Calu3 (cell line): ENCODE data around the gene ZNF618. TPM values are rescaled to one million over a fixed set of nuclear protein-coding genes. Genes with fewer than 3 reads are reported as not detected.

Experiments
- BruUV-seq: library from RNA; stranded (reverse); fragments of 400-500 nt; replicated peaks from 2 replicates; lab custom pipeline; 2021; lab: Mats Ljungman, UMichigan
- CTCF ChIA-PET: fragments of 300-600 bp; sonication (Branson Sonifier 250); formaldehyde crosslinking; loops from one replicate; lab custom pipeline; 2022; ENCODE audit warnings: antibody characterized with exemption; lab: Charles Lee
- DNase-seq: peaks from one replicate; pipeline ENCODE4 v3.0.0; 2022
- H3K27ac Mint-ChIP-seq: one replicate; pipeline ENCODE4 v1.8.0; 2022; ENCODE audit warnings: mixed read lengths; ENCODE audit not compliant: unreplicated experiment
- H3K27me3 Mint-ChIP-seq: one replicate; pipeline ENCODE4 v1.8.0; 2022; ENCODE audit warnings: mixed read lengths; ENCODE audit not compliant: unreplicated experiment
- H3K36me3 Mint-ChIP-seq: one replicate; pipeline ENCODE4 v1.8.0; 2022; ENCODE audit warnings: mild to moderate bottlenecking, moderate library complexity, mixed read lengths; ENCODE audit not compliant: insufficient read depth, unreplicated experiment
- H3K4me1 Mint-ChIP-seq: one replicate; pipeline ENCODE4 v1.8.0; 2022; ENCODE audit warnings: mild to moderate bottlenecking, low read depth, mixed read lengths; ENCODE audit not compliant: unreplicated experiment
- H3K4me3 Mint-ChIP-seq: one replicate; pipeline ENCODE4 v1.8.0; 2022; ENCODE audit warnings: mild to moderate bottlenecking, low read depth, moderate library complexity, mixed read lengths; ENCODE audit not compliant: unreplicated experiment
- H3K9me3 Mint-ChIP-seq: one replicate; pipeline ENCODE4 v1.8.0; 2022; ENCODE audit warnings: low read depth, mixed read lengths; ENCODE audit not compliant: unreplicated experiment
- intact Hi-C: fragments of 100-400 bp; cut with micrococcal nuclease; formaldehyde crosslinking; loops from one replicate; pipeline ENCODE4 v1.10.0; 2022; ENCODE audit not compliant: unreplicated experiment
- total RNA-seq: library from RNA; stranded (reverse); gene quantifications from 2 replicates; pipeline ENCODE4 v1.2.3, GENCODE V29; 2022
- TF ChIP-seq, protein P1 (sequence below): fragments of 200-600 bp; IDR thresholded peaks from one replicate; pipeline ENCODE4 v1.8.0; 2022; ENCODE audit warnings: antibody characterized with exemption; ENCODE audit not compliant: unreplicated experiment

ZNF618 gene
- total RNA-seq, 1 experiment from 2014 or later, result 20.3 TPM

DNA sequence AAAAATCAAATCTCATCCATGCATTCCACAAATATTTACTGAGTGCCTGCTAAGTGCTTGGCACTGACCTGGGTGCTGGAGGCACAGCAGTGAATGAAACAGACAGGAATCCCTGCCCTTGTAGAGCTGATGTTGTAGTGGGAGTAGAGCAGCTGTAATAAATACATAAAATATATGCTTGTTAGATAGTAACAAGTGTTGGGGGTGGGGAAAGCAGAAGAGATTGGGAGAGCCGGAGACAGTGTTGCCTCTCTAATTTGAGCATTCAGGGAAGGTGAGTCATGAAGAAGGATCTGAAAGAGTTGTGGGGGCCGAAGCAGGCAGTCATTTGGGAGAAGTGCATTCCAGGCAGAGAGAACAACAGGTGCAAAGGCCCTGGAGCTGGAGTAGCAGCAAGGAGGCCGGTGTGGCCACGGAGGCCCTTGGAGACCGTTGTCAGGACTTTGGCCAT is 97.9 kb downstream of the ZNF618 start:
- TF ChIP-seq, protein P1, sequence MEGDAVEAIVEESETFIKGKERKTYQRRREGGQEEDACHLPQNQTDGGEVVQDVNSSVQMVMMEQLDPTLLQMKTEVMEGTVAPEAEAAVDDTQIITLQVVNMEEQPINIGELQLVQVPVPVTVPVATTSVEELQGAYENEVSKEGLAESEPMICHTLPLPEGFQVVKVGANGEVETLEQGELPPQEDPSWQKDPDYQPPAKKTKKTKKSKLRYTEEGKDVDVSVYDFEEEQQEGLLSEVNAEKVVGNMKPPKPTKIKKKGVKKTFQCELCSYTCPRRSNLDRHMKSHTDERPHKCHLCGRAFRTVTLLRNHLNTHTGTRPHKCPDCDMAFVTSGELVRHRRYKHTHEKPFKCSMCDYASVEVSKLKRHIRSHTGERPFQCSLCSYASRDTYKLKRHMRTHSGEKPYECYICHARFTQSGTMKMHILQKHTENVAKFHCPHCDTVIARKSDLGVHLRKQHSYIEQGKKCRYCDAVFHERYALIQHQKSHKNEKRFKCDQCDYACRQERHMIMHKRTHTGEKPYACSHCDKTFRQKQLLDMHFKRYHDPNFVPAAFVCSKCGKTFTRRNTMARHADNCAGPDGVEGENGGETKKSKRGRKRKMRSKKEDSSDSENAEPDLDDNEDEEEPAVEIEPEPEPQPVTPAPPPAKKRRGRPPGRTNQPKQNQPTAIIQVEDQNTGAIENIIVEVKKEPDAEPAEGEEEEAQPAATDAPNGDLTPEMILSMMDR, result no peak
- CTCF ChIA-PET, result no interaction called here
- DNase-seq, result no peak
- H3K27me3 Mint-ChIP-seq, result no peaks in the 10 kb centered on the region
- no peaks in the 10 kb centered on the region for H3K9me3 Mint-ChIP-seq
- intact Hi-C loops, result no loop called here
- peaks cover 12% of the 10 kb centered on the region for H3K36me3 Mint-ChIP-seq
- no TSS peak for BruUV-seq
- no peak overlapping the region for H3K27ac Mint-ChIP-seq
- H3K4me1 Mint-ChIP-seq, result peaks cover 11% of the 10 kb centered on the region
- H3K4me3 Mint-ChIP-seq, result no peak overlapping the region

DNA sequence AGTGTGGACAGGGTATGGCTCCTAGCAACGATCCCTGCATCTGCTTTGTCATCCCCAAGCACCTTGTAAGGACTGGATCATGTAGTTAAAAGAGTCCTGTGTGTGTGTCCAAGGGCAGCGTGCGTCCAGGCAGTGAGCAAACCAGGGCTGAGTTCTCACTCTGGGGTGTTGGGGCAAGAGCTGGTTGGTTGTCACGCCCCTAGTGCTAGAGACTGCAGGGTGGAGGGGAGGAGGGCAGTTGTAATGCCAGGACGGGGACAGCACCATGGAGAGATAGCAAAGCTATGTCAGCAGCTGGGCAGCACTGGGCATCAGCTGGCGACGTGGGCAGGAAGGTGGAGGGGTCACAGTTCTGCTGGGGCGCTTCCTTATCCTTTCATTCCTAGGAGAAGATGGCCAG is 100.8 kb downstream of the ZNF618 start:
- peaks cover 11% of the 10 kb centered on the region for H3K4me1 Mint-ChIP-seq
- TF ChIP-seq, protein P1, result no peak
- no peak for DNase-seq
- CTCF ChIA-PET, result no interaction called here
- intact Hi-C loops, result no loop called here
- peaks cover 5% of the 10 kb centered on the region for H3K36me3 Mint-ChIP-seq
- H3K27me3 Mint-ChIP-seq, result no peaks in the 10 kb centered on the region
- BruUV-seq, result no TSS peak
- no peak overlapping the region for H3K4me3 Mint-ChIP-seq
- H3K9me3 Mint-ChIP-seq, result no peaks in the 10 kb centered on the region
- no peak overlapping the region for H3K27ac Mint-ChIP-seq

DNA sequence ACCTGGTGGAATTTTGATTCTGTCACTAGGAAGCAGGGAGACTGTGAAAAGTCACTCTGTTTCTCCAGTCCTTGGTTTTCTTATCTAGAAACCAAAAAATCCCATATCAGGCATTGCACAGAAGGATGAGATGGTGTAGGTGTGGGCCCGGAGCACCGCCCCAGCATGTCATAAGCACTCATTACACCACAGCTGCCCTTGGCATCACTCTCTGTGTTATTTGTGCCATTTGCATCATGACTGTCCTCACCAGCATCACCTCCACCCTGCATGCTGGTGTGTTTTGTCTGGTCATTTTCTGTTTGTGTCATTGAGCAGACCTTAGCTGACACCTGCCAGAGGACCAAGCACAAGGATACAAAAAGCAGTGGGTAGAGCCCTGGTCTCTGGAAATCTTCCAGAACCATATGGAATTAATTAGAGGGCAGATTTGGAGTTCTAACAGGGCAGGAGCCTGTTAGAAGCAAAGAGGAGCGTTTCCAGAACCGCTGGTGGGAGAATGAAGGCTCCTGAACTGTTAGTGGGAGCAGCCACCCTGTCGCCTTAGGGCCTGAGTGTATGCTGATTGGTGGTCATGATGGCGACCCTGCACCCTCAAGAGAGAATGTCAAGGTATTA is 102.7 kb downstream of the ZNF618 start:
- Mint-ChIP-seq H3K4me1 (peaks cover 6% of the 10 kb centered on the region), H3K27ac (no peak overlapping the region), H3K4me3 (no peak overlapping the region), H3K27me3 (no peaks in the 10 kb centered on the region), H3K9me3 (no peaks in the 10 kb centered on the region), H3K36me3 (peaks cover 3% of the 10 kb centered on the region)
- intact Hi-C loops, result no loop called here
- TF ChIP-seq, protein P1, result no peak
- CTCF ChIA-PET, result no interaction called here
- DNase-seq, result no peak
- no TSS peak for BruUV-seq

DNA sequence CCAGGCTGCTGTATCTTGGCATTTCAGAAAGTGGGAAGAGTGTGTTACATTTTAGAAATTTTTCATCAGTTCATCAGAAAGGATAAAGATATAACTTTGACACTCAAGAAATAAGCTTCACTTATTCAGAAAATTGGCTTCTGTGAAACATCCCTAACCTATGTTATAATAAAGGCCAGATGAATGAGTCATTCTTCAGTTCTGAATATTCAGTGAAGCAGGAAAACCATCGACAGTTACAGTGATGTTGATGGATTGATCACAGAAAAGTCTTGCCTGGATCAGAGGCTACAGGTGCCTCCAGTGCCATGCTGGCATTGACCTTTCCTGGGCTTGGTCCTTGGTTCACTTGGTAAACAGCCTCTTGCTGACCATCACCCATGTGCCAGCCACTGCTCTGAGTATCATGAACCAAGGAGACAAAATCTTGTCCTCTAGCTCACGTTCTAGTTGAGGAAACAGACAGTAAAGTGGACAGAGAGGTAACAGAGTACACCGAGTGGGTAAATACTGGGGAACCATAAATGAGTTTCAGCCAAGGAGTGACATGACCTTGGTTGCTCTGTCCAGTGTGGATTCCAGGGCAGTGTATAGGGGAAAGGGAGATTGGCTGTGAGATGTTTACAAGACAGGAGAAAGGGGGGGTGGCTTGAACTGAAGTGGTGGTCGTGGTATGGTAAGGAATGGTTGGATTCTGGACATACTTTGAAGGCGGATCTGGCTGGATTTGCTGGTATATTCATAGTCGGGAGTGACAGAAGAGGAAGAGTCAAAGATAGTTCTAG is 103.4 kb downstream of the ZNF618 start:
- Mint-ChIP-seq H3K36me3 (no peaks in the 10 kb centered on the region), H3K4me3 (no peak overlapping the region), H3K27ac (no peak overlapping the region), H3K9me3 (no peaks in the 10 kb centered on the region), H3K27me3 (no peaks in the 10 kb centered on the region), H3K4me1 (no peaks in the 10 kb centered on the region)
- CTCF ChIA-PET, result no interaction called here
- intact Hi-C loops, result no loop called here
- no peak for DNase-seq
- BruUV-seq, result no TSS peak
- TF ChIP-seq, protein P1, result no peak
